ENCODE data around the gene RBFOX1.

DNA sequence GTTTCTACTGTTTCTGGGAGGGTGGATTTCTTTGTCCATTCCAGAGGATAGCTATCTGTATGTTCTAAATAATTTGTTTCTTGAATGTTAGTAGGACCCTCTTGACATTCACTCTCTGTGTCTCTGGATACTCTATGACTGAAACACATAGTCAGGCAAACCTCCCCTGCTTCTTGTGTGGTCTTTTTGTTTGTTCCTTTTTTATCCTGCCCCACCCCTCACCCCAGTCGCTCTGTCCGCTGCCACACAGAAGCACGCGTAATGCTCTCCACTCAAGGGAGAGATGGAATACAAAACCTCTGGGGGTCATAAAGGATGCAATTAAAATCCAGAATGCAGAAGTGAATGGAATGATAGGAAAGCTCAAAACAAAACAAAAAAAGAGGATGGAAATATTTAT, 253.1 kb downstream of the RBFOX1 start:
- TF ChIP-seq POLR2A (IDR thresholded peaks at IDR 0.05), result no peak
- TF ChIP-seq, protein P1, sequence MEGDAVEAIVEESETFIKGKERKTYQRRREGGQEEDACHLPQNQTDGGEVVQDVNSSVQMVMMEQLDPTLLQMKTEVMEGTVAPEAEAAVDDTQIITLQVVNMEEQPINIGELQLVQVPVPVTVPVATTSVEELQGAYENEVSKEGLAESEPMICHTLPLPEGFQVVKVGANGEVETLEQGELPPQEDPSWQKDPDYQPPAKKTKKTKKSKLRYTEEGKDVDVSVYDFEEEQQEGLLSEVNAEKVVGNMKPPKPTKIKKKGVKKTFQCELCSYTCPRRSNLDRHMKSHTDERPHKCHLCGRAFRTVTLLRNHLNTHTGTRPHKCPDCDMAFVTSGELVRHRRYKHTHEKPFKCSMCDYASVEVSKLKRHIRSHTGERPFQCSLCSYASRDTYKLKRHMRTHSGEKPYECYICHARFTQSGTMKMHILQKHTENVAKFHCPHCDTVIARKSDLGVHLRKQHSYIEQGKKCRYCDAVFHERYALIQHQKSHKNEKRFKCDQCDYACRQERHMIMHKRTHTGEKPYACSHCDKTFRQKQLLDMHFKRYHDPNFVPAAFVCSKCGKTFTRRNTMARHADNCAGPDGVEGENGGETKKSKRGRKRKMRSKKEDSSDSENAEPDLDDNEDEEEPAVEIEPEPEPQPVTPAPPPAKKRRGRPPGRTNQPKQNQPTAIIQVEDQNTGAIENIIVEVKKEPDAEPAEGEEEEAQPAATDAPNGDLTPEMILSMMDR (IDR thresholded peaks at IDR 0.05), result no peak

Measured in lower leg skin (tissue), 3 donors.